Ishikawa (cell line): Measurements from ENCODE around the gene FKBP4.

Experiments used
- CEBPB ChIP-seq: IDR thresholded peaks from 2 replicates; pipeline ENCODE4 v1.6.1; 2012
- CREB1 ChIP-seq: IDR thresholded peaks from 2 replicates; pipeline ENCODE4 v1.6.1; 2012; ENCODE audit warnings: low read depth
- EGR1 ChIP-seq: IDR thresholded peaks from 2 replicates; pipeline ENCODE4 v1.6.1; 2012
- EP300 ChIP-seq: IDR thresholded peaks from 2 replicates; pipeline ENCODE4 v1.6.1; 2012; ENCODE audit warnings: borderline replicate concordance
- FOXM1 ChIP-seq: IDR thresholded peaks from 2 replicates; pipeline ENCODE4 v1.6.1; 2012; ENCODE audit warnings: low read depth, borderline replicate concordance
- NFIC ChIP-seq: IDR thresholded peaks from 2 replicates; pipeline ENCODE4 v1.6.1; 2012
- RAD21 ChIP-seq: IDR thresholded peaks from 2 replicates; pipeline ENCODE4 v1.6.1; 2012; ENCODE audit warnings: low read depth
- TAF1 ChIP-seq: IDR thresholded peaks from 2 replicates; pipeline ENCODE4 v1.6.1; 2012; ENCODE audit warnings: low read depth, mild to moderate bottlenecking
- TCF12 ChIP-seq: IDR thresholded peaks from 2 replicates; pipeline ENCODE4 v1.6.1; 2012; ENCODE audit warnings: low read depth
- TEAD4 ChIP-seq: IDR thresholded peaks from 2 replicates; pipeline ENCODE4 v1.6.1; 2012
- YY1 ChIP-seq: IDR thresholded peaks from 2 replicates; pipeline ENCODE4 v1.6.1; 2012; ENCODE audit warnings: low read depth
- ZBTB7A ChIP-seq: IDR thresholded peaks from 2 replicates; pipeline ENCODE4 v1.6.1; 2012; ENCODE audit warnings: low read depth
- TF ChIP-seq, protein P1 (sequence below): IDR thresholded peaks from 2 replicates; pipeline ENCODE4 v1.6.1; 2012; ENCODE audit warnings: low read depth, mild to moderate bottlenecking
- TF ChIP-seq, protein P2 (sequence below): IDR thresholded peaks from 2 replicates; pipeline ENCODE4 v1.6.1; 2012
- TF ChIP-seq, protein P3 (sequence below): IDR thresholded peaks from 2 replicates; pipeline ENCODE4 v1.6.1; 2012

The FKBP4 gene

DNA sequence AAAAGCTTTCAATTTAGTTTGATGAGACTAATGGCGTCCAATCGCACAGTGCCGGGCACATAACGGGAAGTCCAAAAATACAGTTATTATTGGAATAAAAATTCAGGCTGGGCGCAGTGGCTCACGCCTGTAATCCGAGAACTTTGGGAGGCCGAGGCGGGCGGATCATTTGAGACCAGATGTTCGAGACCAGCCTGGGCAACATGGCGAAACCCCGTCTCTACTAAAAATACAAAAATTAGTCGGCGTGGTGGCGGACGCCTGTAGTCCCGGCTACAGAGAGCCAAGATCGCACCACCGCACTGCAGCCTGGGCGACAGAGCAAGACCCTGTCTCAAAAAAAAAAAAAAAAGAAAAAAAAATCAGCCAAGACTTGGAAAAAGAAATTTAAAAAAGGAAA lies 1.2 kb upstream of the FKBP4 start:
- TF ChIP-seq, protein P1, sequence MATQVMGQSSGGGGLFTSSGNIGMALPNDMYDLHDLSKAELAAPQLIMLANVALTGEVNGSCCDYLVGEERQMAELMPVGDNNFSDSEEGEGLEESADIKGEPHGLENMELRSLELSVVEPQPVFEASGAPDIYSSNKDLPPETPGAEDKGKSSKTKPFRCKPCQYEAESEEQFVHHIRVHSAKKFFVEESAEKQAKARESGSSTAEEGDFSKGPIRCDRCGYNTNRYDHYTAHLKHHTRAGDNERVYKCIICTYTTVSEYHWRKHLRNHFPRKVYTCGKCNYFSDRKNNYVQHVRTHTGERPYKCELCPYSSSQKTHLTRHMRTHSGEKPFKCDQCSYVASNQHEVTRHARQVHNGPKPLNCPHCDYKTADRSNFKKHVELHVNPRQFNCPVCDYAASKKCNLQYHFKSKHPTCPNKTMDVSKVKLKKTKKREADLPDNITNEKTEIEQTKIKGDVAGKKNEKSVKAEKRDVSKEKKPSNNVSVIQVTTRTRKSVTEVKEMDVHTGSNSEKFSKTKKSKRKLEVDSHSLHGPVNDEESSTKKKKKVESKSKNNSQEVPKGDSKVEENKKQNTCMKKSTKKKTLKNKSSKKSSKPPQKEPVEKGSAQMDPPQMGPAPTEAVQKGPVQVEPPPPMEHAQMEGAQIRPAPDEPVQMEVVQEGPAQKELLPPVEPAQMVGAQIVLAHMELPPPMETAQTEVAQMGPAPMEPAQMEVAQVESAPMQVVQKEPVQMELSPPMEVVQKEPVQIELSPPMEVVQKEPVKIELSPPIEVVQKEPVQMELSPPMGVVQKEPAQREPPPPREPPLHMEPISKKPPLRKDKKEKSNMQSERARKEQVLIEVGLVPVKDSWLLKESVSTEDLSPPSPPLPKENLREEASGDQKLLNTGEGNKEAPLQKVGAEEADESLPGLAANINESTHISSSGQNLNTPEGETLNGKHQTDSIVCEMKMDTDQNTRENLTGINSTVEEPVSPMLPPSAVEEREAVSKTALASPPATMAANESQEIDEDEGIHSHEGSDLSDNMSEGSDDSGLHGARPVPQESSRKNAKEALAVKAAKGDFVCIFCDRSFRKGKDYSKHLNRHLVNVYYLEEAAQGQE, result no peak
- TF ChIP-seq RAD21, result no peak
- TF ChIP-seq TCF12, result no peak
- TF ChIP-seq, protein P2, sequence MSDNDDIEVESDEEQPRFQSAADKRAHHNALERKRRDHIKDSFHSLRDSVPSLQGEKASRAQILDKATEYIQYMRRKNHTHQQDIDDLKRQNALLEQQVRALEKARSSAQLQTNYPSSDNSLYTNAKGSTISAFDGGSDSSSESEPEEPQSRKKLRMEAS, result no peak
- no peak for TF ChIP-seq EGR1
- TF ChIP-seq, protein P3, sequence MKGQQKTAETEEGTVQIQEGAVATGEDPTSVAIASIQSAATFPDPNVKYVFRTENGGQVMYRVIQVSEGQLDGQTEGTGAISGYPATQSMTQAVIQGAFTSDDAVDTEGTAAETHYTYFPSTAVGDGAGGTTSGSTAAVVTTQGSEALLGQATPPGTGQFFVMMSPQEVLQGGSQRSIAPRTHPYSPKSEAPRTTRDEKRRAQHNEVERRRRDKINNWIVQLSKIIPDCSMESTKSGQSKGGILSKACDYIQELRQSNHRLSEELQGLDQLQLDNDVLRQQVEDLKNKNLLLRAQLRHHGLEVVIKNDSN, result no peak
- TF ChIP-seq ZBTB7A, result no peak

DNA sequence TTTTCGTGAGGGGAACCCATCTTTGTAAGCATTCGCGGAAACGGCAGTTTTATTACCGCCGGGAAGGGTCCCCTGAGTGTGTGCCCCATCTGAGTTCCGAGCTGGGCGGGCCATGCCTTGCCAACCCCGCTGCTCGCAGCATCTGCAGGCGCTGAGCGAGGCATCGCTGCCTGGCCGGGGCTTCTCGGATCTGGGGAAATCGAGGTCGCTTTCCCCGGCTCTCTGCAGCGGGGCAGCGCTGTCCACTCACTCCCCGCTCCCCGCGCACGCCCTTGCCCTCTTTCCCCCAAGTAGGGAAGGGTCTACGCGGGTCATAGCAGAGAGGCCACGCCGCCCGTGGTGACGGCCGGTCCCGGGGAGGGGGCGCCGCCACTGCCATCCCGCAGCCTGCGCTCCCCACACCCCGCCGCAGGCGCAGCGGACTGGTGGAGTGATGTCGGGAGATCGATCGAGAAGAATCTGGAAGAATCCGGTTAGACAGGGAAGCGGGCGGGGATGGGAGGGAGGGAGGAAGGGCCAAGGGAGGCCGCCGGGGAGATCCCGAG lies 507 bp upstream of the FKBP4 start:
- TF ChIP-seq FOXM1 (no peak), ZBTB7A (no peak), TCF12 (no peak), EGR1 (no peak), CREB1 (no peak), TEAD4 (no peak), EP300 (no peak), YY1 (no peak), RAD21 (no peak), TAF1 (no peak)
- TF ChIP-seq, protein P1, result no peak
- TF ChIP-seq, protein P2, result no peak
- TF ChIP-seq, protein P3, result no peak

DNA sequence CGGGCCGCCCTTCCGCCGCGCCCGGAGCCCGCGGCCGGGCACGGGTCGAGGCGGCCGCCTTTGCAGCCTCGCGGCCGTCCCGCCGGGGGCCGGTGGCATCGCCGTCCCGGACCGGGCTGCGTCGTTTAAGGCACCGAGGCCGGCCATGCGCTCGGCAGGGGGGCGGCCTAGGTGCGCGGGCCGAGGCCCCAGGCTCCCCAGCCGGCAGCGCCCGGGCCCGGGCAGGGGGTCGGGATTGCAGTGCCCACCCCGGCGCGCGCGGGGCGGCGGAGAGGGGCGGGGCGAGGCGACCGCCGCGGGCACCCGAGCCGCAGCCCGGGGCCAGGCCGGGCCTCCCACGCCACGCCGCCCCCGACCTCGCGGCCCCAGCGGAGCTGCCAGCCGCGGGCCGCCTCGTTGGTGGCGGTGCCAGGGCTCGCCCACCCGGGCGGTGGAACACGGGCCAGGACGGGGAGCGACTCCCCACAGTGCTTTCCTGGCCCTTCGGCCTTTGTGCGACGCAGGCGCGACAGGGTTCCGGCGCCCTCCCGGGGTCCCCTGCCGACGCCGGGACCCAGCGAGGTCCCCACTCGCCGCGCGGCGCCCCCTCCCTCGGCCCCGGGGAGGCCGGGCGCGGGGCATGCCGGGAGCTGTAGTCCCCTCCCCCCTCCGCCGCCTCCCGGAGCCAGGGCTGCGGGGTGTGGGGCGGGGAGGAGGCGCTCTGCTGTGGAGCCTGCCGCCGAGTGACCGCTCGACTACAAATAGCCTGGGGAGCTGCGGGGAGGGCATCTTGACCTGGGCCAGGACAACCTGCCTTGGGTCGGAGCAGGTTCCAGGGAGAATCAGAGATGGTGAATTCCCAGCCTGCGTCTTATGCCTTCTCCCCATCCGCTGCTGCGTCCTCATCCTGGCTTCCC lies 769 bp downstream of the FKBP4 start:
- TF ChIP-seq EP300, result no peak
- TF ChIP-seq, protein P1, result no peak
- no peak for TF ChIP-seq TAF1
- peak; percentile 67; the same call in 1 of the 2 replicates for TF ChIP-seq TCF12
- TF ChIP-seq CEBPB, result no peak
- TF ChIP-seq NFIC, result no peak
- TF ChIP-seq, protein P2, result peak; percentile 26
- TF ChIP-seq EGR1, result 0 out of 2 replicates have a peak, but pooled peaks have one; percentile 19
- TF ChIP-seq ZBTB7A, result peak; percentile 93
- TF ChIP-seq, protein P3, result no peak
- no peak for TF ChIP-seq CREB1
- no peak for TF ChIP-seq YY1
- no peak for TF ChIP-seq RAD21
- TF ChIP-seq TEAD4, result no peak
- no peak for TF ChIP-seq FOXM1
